Astrocyte (in vitro differentiated cells and primary cell): ENCODE results near the gene HOXA13. TPM values are rescaled to one million over a fixed set of nuclear protein-coding genes. Genes with fewer than 3 reads are reported as not detected.

Experiments used
- DNase-seq: peaks from one replicate; pipeline ENCODE4 v3.0.0-alpha.2; 2010; ENCODE audit warnings: low read depth
- FAIRE-seq: peaks from 2 replicates; lab custom pipeline; 2011; peaks lifted over from hg19 to GRCh38; lab: Jason Lieb, UNC
- H2AFZ ChIP-seq: 2 replicates; pipeline ENCODE4 v1.6.0; 2012; ENCODE audit warnings: low read depth, low read length, inconsistent platforms
- H3K27ac ChIP-seq: 2 replicates; pipeline ENCODE4 v1.5.1; 2011; ENCODE audit warnings: low read depth, low read length, inconsistent platforms
- H3K27me3 ChIP-seq: 2 replicates; pipeline ENCODE4 v1.6.0; 2011; ENCODE audit warnings: low read length, inconsistent platforms; ENCODE audit not compliant: insufficient read depth
- H3K36me3 ChIP-seq: 2 replicates; pipeline ENCODE4 v1.5.1; 2011; ENCODE audit warnings: low read length, inconsistent platforms; ENCODE audit not compliant: insufficient read depth
- H3K4me1 ChIP-seq: 2 replicates; pipeline ENCODE4 v1.5.1; 2011; ENCODE audit warnings: low read length, inconsistent platforms; ENCODE audit not compliant: insufficient read depth
- H3K4me2 ChIP-seq: 2 replicates; pipeline ENCODE4 v1.6.0; 2012; ENCODE audit warnings: low read length, inconsistent platforms
- H3K4me3 ChIP-seq: 2 replicates; pipeline ENCODE4 v1.5.1; 2011; ENCODE audit warnings: low read depth, mild to moderate bottlenecking, low read length, inconsistent platforms; ENCODE audit not compliant: insufficient read depth
- H3K79me2 ChIP-seq: 2 replicates; pipeline ENCODE4 v1.6.0; 2012; ENCODE audit warnings: mild to moderate bottlenecking, low read length, inconsistent platforms; ENCODE audit not compliant: insufficient read depth
- H3K9ac ChIP-seq: 2 replicates; pipeline ENCODE4 v1.6.0; 2012; ENCODE audit warnings: mild to moderate bottlenecking, low read length, inconsistent platforms
- H3K9me3 ChIP-seq: 2 replicates; pipeline ENCODE4 v1.5.1; 2012; ENCODE audit warnings: low read depth, mild to moderate bottlenecking, low read length, inconsistent platforms; ENCODE audit not compliant: insufficient read depth
- H4K20me1 ChIP-seq: 2 replicates; pipeline ENCODE4 v1.6.0; 2012; ENCODE audit warnings: low read length, inconsistent platforms; ENCODE audit not compliant: insufficient read depth
- H3K27ac Mint-ChIP-seq: one replicate; pipeline ENCODE4 v1.8.0; 2021; ENCODE audit warnings: mild to moderate bottlenecking, mixed read lengths; ENCODE audit not compliant: unreplicated experiment
- H3K27me3 Mint-ChIP-seq: one replicate; pipeline ENCODE4 v1.8.0; 2021; ENCODE audit warnings: low read depth, mixed read lengths; ENCODE audit not compliant: unreplicated experiment
- H3K36me3 Mint-ChIP-seq: one replicate; pipeline ENCODE4 v1.8.0; 2021; ENCODE audit warnings: low read depth, mixed read lengths; ENCODE audit not compliant: unreplicated experiment
- H3K4me1 Mint-ChIP-seq: one replicate; pipeline ENCODE4 v1.8.0; 2021; ENCODE audit warnings: low read depth, mixed read lengths; ENCODE audit not compliant: unreplicated experiment
- H3K4me3 Mint-ChIP-seq: one replicate; pipeline ENCODE4 v1.8.0; 2021; ENCODE audit warnings: mild to moderate bottlenecking, moderate library complexity, mixed read lengths; ENCODE audit not compliant: unreplicated experiment
- H3K9me3 Mint-ChIP-seq: one replicate; pipeline ENCODE4 v1.8.0; 2021; ENCODE audit warnings: mild to moderate bottlenecking, mixed read lengths; ENCODE audit not compliant: unreplicated experiment
- EZH2 ChIP-seq: IDR thresholded peaks from 2 replicates; pipeline ENCODE4 v1.6.1; 2012; ENCODE audit warnings: mild to moderate bottlenecking, low read length, inconsistent platforms; ENCODE audit not compliant: insufficient read depth
- total RNA-seq: library from RNA; stranded (reverse); gene quantifications from 2 replicates; pipeline ENCODE4 v1.2.1, GENCODE V29; 2021
- TF ChIP-seq, protein P1 (sequence below): IDR thresholded peaks from 2 replicates; pipeline ENCODE4 v1.5.1; 2011; ENCODE audit warnings: low read depth, mild to moderate bottlenecking, inconsistent platforms, low read length, moderate library complexity; ENCODE audit not compliant: insufficient read depth

HOXA13 gene
- total RNA-seq, 1 donor from 2014 or later: not detected

DNA sequence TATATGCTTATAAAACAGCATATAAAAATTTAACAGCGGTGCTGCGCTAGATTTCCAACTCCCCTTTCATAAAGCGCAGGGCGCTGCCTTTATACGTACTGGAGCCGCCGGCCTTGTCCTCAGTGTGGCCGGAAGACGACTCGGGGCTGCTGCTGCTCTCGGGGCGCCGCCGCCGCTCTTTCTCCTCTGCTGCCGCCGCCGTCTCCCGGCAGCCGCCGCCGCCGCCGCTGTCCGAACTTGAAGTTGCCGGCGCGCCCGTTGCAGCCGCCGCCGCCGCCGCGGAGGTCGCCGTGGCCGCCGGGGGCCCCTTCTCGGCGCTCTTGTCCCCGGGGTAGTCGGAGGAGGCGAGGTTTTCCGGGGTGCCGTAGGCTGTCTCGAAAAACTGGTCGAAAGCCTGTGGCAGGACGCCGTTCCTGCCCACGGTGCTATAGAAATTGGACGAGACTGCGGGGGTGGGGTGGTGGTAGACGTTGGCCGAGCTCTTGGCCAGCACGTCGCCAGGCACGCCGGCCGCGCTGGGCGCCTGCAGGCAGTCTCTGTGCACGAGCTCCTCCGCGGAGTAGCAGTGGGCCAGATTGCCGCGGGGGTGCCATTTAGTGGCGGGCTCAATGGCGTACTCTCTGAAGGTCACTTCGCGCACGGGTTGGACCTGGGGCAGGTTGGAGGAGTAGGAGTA is 15.4 kb downstream of the HOXA13 start:
- TF ChIP-seq EZH2: peak; percentile 71
- TF ChIP-seq, protein P1, sequence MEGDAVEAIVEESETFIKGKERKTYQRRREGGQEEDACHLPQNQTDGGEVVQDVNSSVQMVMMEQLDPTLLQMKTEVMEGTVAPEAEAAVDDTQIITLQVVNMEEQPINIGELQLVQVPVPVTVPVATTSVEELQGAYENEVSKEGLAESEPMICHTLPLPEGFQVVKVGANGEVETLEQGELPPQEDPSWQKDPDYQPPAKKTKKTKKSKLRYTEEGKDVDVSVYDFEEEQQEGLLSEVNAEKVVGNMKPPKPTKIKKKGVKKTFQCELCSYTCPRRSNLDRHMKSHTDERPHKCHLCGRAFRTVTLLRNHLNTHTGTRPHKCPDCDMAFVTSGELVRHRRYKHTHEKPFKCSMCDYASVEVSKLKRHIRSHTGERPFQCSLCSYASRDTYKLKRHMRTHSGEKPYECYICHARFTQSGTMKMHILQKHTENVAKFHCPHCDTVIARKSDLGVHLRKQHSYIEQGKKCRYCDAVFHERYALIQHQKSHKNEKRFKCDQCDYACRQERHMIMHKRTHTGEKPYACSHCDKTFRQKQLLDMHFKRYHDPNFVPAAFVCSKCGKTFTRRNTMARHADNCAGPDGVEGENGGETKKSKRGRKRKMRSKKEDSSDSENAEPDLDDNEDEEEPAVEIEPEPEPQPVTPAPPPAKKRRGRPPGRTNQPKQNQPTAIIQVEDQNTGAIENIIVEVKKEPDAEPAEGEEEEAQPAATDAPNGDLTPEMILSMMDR: no peak
- peaks cover 14% of the 10 kb centered on the region for H4K20me1 ChIP-seq
- H3K27ac Mint-ChIP-seq: peak overlapping the region; percentile 72

DNA sequence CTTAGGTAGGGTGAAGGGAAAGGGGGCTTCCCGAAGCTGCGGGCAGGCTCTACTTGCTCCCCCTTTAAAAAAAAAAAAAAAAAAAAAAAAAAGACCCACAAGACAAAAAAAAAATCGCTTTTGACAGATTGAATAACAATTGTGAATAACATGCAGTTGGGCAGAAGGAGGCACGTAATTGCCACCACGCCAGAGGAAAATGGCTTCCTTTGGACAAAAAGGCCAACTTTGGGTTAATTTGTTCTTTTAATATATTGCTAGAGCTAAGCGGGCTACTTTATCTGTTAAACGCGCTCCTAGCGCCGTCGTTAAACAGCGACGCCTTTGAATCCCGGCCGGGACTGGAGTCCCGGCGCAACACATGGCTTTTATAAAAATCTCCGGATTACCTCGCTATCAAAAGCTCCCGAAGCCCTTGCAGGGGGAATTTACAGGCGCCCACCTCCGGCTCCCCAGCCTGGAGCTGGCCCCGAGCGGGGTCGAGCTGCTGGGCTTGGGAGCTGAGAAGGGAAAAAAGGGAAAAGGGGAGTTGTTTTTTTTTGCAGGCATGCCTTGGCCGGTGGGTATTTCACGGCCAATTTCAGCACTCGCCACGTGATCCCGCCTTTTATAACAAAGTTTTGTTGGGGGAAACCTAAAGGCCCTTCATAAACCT is 16.1 kb downstream of the HOXA13 start:
- FAIRE-seq: no peak
- H3K4me2 ChIP-seq: peak overlapping the region; percentile 75
- Mint-ChIP-seq H3K9me3 (peaks cover 30% of the 10 kb centered on the region), H3K4me1 (no peaks in the 10 kb centered on the region), H3K4me3 (peak overlapping the region; percentile 40), H3K36me3 (peaks cover 2% of the 10 kb centered on the region), H3K27ac (peak overlapping the region; percentile 58), H3K27me3 (peaks cover 88% of the 10 kb centered on the region)
- peaks cover 13% of the 10 kb centered on the region for H4K20me1 ChIP-seq
- no peaks in the 10 kb centered on the region for H3K79me2 ChIP-seq
- H3K27ac ChIP-seq: no peak overlapping the region
- no peak for TF ChIP-seq EZH2
- TF ChIP-seq, protein P1: no peak
- H3K9me3 ChIP-seq: peaks cover 4% of the 10 kb centered on the region
- peaks cover 7% of the 10 kb centered on the region for H3K4me1 ChIP-seq
- no peak overlapping the region for H3K9ac ChIP-seq
- H2AFZ ChIP-seq: no peak overlapping the region
- H3K27me3 ChIP-seq: peaks cover 97% of the 10 kb centered on the region
- H3K4me3 ChIP-seq: peak overlapping the region; percentile 36
- no peaks in the 10 kb centered on the region for H3K36me3 ChIP-seq
- no peak for DNase-seq

More for the DNA sequence above, 15.4 kb downstream of the HOXA13 start:
- peak overlapping the region; percentile 75 for H3K4me2 ChIP-seq
- Mint-ChIP-seq H3K4me3 (no peak overlapping the region), H3K36me3 (peaks cover 2% of the 10 kb centered on the region), H3K4me1 (no peaks in the 10 kb centered on the region), H3K9me3 (peaks cover 23% of the 10 kb centered on the region), H3K27me3 (peaks cover 88% of the 10 kb centered on the region)
- H3K79me2 ChIP-seq: no peaks in the 10 kb centered on the region
- no peak overlapping the region for H3K27ac ChIP-seq
- H3K4me1 ChIP-seq: peaks cover 9% of the 10 kb centered on the region
- no peak for DNase-seq
- H3K4me3 ChIP-seq: peak overlapping the region; percentile 36
- H3K9ac ChIP-seq: no peak overlapping the region
- no peak overlapping the region for H2AFZ ChIP-seq
- H3K36me3 ChIP-seq: no peaks in the 10 kb centered on the region
- H3K9me3 ChIP-seq: peaks cover 6% of the 10 kb centered on the region
- H3K27me3 ChIP-seq: peaks cover 97% of the 10 kb centered on the region
- no peak for FAIRE-seq
